Stomach (tissue), 4 donors: ENCODE results near the gene GPR108.

Experiments used
- EP300 ChIP-seq: sonication (generic); formaldehyde crosslinking; IDR thresholded peaks from one replicate; pipeline ENCODE4 v1.6.1; 2017; ENCODE audit warnings: antibody characterized with exemption
- POLR2A ChIP-seq, 4 donors: fragments of 450-650 bp; IDR thresholded peaks; one replicate each; pipeline ENCODE4 v1.6.1; 2016; ENCODE audit warnings: antibody characterized with exemption in 4 of 4, control low read depth in 2 of 4, mild to moderate bottlenecking in 1 of 4, moderate library complexity in 1 of 4
- POLR2AphosphoS5 ChIP-seq, 3 donors: sonication (generic); formaldehyde crosslinking; IDR thresholded peaks; one replicate each; pipeline ENCODE4 v1.6.1; 2016; ENCODE audit warnings: antibody characterized with exemption in 3 of 3

GRCh38 chr19:6754653-6755463, 17.5 kb upstream of the GPR108 start:
- TF ChIP-seq EP300: no peak
- no peak for TF ChIP-seq POLR2AphosphoS5 (IDR thresholded peaks at IDR 0.05)
- no peak for TF ChIP-seq POLR2A (IDR thresholded peaks at IDR 0.05)
